Endothelial cell (in vitro differentiated cells): Measurements from ENCODE around the gene NELL1. TPM values are rescaled to one million over a fixed set of nuclear protein-coding genes. Genes with fewer than 3 reads are reported as not detected.

Experiments
- DNase-seq: peaks from one replicate; pipeline ENCODE4 v3.0.0; 2021; ENCODE audit warnings: low spot score
- H3K27ac Mint-ChIP-seq: one replicate; pipeline ENCODE4 v1.8.0; 2021; ENCODE audit warnings: mixed read lengths, inconsistent platforms; ENCODE audit not compliant: unreplicated experiment
- H3K27me3 Mint-ChIP-seq: one replicate; pipeline ENCODE4 v1.8.0; 2021; ENCODE audit warnings: mild to moderate bottlenecking, moderate library complexity, mixed read lengths, inconsistent platforms; ENCODE audit not compliant: unreplicated experiment
- H3K36me3 Mint-ChIP-seq: one replicate; pipeline ENCODE4 v1.8.0; 2021; ENCODE audit warnings: mild to moderate bottlenecking, low read depth, mixed read lengths, inconsistent platforms; ENCODE audit not compliant: unreplicated experiment
- H3K4me1 Mint-ChIP-seq: one replicate; pipeline ENCODE4 v1.8.0; 2021; ENCODE audit warnings: mild to moderate bottlenecking, mixed read lengths, inconsistent platforms; ENCODE audit not compliant: unreplicated experiment
- H3K4me3 Mint-ChIP-seq: one replicate; pipeline ENCODE4 v1.8.0; 2021; ENCODE audit warnings: mild to moderate bottlenecking, mixed read lengths, inconsistent platforms; ENCODE audit not compliant: unreplicated experiment
- H3K9me3 Mint-ChIP-seq: one replicate; pipeline ENCODE4 v1.8.0; 2021; ENCODE audit warnings: mixed read lengths, inconsistent platforms; ENCODE audit not compliant: unreplicated experiment
- total RNA-seq: library from RNA; stranded (reverse); fragmentation: NEBNext Ultra II Directional; extraction: Animal tissue kit (Norgen Biotek cat#: 25700); gene quantifications from one replicate; pipeline ENCODE4 v1.2.1, GENCODE V29; 2021; ENCODE audit not compliant: unreplicated experiment
- TF ChIP-seq, protein P1 (sequence below): fragments of 200-600 bp; sonication (generic); IDR thresholded peaks from one replicate; pipeline ENCODE4 v1.5.0; 2021; ENCODE audit warnings: antibody characterized with exemption; ENCODE audit not compliant: unreplicated experiment

The NELL1 gene
- total RNA-seq, 1 donor from 2014 or later = 0.26 TPM

DNA sequence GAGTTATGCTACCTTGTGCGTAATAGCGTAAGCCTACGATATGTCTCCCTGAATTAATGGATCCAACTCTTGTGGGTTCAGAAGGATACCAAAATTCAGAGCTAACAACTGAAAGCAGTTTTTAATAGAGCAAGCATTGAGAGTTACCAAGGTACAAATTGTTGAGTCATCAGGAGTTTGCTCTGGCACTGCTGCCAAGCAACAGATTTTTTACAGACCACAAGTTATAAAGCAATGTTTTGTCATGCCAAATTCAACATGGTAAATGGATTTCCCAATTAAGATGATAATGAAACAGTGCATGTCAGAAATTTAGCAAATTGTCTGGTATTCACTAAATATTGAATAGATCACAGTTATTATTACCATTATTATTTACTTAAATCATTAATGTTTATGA is 295.6 kb downstream of the NELL1 start:
- Mint-ChIP-seq H3K27me3 (no peaks in the 10 kb centered on the region), H3K36me3 (no peaks in the 10 kb centered on the region), H3K27ac (no peak overlapping the region), H3K4me3 (no peak overlapping the region), H3K9me3 (no peaks in the 10 kb centered on the region), H3K4me1 (peaks cover 2% of the 10 kb centered on the region)
- DNase-seq = no peak
- TF ChIP-seq, protein P1, sequence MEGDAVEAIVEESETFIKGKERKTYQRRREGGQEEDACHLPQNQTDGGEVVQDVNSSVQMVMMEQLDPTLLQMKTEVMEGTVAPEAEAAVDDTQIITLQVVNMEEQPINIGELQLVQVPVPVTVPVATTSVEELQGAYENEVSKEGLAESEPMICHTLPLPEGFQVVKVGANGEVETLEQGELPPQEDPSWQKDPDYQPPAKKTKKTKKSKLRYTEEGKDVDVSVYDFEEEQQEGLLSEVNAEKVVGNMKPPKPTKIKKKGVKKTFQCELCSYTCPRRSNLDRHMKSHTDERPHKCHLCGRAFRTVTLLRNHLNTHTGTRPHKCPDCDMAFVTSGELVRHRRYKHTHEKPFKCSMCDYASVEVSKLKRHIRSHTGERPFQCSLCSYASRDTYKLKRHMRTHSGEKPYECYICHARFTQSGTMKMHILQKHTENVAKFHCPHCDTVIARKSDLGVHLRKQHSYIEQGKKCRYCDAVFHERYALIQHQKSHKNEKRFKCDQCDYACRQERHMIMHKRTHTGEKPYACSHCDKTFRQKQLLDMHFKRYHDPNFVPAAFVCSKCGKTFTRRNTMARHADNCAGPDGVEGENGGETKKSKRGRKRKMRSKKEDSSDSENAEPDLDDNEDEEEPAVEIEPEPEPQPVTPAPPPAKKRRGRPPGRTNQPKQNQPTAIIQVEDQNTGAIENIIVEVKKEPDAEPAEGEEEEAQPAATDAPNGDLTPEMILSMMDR = no peak

DNA sequence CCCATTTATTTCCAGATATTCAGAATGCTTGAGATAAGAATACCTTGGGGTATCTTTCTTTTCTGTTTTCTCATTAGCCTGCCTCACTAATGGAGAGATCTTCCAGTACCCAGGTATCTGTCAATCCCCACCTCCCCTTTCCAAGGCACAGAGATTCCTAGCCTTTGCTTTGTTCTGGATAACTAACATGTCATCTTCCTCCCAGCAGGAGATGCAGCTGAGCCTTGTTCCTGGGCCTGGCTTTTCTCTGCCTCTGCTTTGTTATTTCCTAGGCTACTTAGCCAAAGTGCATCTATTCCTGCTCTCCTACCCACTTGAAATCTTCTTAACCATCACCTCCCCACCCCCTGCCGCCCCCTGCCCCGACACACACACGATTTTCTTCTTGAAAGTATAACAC is 297.1 kb downstream of the NELL1 start:
- no peaks in the 10 kb centered on the region for H3K9me3 Mint-ChIP-seq
- H3K4me3 Mint-ChIP-seq = no peak overlapping the region
- H3K36me3 Mint-ChIP-seq = no peaks in the 10 kb centered on the region
- no peak overlapping the region for H3K27ac Mint-ChIP-seq
- TF ChIP-seq, protein P1 = no peak
- peaks cover 8% of the 10 kb centered on the region for H3K4me1 Mint-ChIP-seq
- no peak for DNase-seq
- no peaks in the 10 kb centered on the region for H3K27me3 Mint-ChIP-seq

DNA sequence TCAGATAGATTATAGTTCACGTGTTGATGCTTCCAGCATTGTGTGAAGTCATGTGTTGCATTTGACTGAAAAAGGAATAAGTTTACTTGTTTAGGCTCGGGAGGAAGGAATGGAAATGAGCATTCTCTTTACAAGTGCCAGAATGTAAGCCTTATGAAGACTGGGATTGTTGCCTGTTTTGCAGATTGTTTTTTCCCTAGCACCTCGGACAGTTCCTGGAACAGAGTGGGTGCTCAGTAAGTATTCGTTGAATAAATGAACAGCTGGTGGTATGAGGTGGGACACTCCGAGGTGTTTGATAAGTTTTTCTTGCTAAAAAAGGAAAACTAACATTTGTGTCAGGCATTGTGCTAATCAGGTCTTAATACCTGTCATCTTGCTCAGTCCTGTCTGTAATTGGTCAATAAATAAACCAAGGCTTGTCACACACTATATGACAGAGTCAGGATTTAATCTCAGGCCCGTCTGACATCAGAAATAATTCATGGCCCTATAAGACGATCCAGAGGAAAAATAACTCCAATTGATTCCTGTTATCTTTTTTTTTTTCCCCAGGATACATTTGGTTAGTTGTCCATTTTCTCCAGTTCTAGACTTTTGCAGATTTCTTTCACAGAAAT is 304.7 kb downstream of the NELL1 start:
- no peaks in the 10 kb centered on the region for H3K9me3 Mint-ChIP-seq
- TF ChIP-seq, protein P1 = no peak
- no peak overlapping the region for H3K4me3 Mint-ChIP-seq
- H3K4me1 Mint-ChIP-seq = peaks cover 6% of the 10 kb centered on the region
- DNase-seq = no peak
- H3K27me3 Mint-ChIP-seq = peaks cover 3% of the 10 kb centered on the region
- H3K27ac Mint-ChIP-seq = no peak overlapping the region
- no peaks in the 10 kb centered on the region for H3K36me3 Mint-ChIP-seq

DNA sequence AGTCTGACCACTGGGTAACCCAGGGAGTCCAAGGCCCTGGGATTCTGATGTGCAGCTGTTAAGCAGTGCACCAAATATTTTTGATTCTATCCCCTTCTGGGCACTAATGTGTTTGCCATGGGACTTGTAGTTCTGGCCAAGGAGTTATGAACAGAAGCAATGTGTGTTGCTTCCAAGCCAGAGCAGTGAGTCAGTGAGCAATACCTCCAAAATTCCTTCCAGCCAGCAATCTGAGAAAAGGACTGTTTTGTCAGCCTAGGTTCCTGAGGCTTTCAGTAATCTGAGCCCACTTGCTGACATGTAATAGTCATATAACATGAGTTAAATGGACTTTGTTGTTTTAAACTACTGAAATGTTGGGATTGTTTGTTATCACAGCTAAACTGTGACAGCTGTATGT is 311.4 kb downstream of the NELL1 start:
- Mint-ChIP-seq H3K9me3 (no peaks in the 10 kb centered on the region), H3K4me3 (no peak overlapping the region), H3K36me3 (no peaks in the 10 kb centered on the region), H3K27ac (no peak overlapping the region), H3K27me3 (peaks cover 2% of the 10 kb centered on the region), H3K4me1 (no peaks in the 10 kb centered on the region)
- TF ChIP-seq, protein P1 = no peak
- DNase-seq = no peak

DNA sequence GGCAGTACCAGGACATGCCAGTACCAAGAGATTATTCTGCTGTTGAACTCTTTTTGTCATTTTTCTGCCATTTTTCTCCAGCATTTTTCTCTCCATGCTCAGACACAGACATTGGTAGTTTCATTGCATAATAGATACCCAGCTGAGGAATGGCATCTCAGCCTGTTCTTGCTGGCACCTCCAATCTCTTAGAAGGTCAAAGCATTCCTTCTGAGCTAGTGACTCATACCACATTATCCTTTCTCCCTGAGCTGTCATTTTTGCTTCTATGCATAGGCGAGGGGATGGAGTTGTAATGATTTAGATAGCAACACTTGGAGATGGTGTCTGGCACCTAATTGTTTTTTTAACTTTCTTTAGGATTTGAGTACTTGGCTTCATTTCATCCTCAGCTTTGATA is 321.1 kb downstream of the NELL1 start:
- Mint-ChIP-seq H3K4me1 (no peaks in the 10 kb centered on the region), H3K9me3 (no peaks in the 10 kb centered on the region), H3K4me3 (no peak overlapping the region), H3K27ac (no peak overlapping the region), H3K27me3 (no peaks in the 10 kb centered on the region), H3K36me3 (no peaks in the 10 kb centered on the region)
- TF ChIP-seq, protein P1 = no peak
- DNase-seq = no peak
